GM18867 (cell line): Measurements from ENCODE around the gene PRMT9.
A peak's percentile ranks its signal among the peaks of the same experiment; 100 is the strongest.

Experiments used
- ATAC-seq: cut with Tn5 transposase; IDR thresholded peaks from one replicate; pipeline ENCODE4 v1.9.1; 2021; ENCODE audit warnings: mild to moderate bottlenecking, moderate library complexity; ENCODE audit not compliant: unreplicated experiment

PRMT9 gene

GRCh38 chr4:147625733-147626132, 58.2 kb downstream of the PRMT9 start:
- no peak for ATAC-seq

- ATAC-seq, result no peak
These were observed 63.6 kb downstream of the PRMT9 start for GRCh38 chr4:147620315-147620714.

- peak; percentile 15 for ATAC-seq
These were observed 65.9 kb downstream of the PRMT9 start for GRCh38 chr4:147617841-147618691.

- ATAC-seq, result peak; percentile 99
These were observed 66.7 kb downstream of the PRMT9 start, which contains the start of gene TMEM184C for GRCh38 chr4:147617173-147617840. TMEM184C (plus strand) TSS chr4:147617397; CDS start chr4:147617957, 560 bp downstream.

GRCh38 chr4:147616849-147617172, 67.2 kb downstream of the PRMT9 start:
- peak; percentile 18 for ATAC-seq

- ATAC-seq, result no peak
These were observed 73.3 kb downstream of the PRMT9 start for GRCh38 chr4:147610686-147611085.

GRCh38 chr4:147607471-147607870, 76.5 kb downstream of the PRMT9 start:
- ATAC-seq, result no peak

GRCh38 chr4:147605499-147605898, 78.5 kb downstream of the PRMT9 start:
- ATAC-seq, result no peak

GRCh38 chr4:147599769-147600168, 84.2 kb downstream of the PRMT9 start:
- ATAC-seq, result no peak

GRCh38 chr4:147599206-147599605, 84.8 kb downstream of the PRMT9 start:
- no peak for ATAC-seq

- ATAC-seq, result no peak
These were observed 86.4 kb downstream of the PRMT9 start for GRCh38 chr4:147597561-147597960.

- no peak for ATAC-seq
These were observed 87.0 kb downstream of the PRMT9 start for GRCh38 chr4:147596981-147597380.

GRCh38 chr4:147596377-147596776, 87.6 kb downstream of the PRMT9 start:
- no peak for ATAC-seq

GRCh38 chr4:147594578-147594977, 89.4 kb downstream of the PRMT9 start:
- ATAC-seq, result no peak

GRCh38 chr4:147594107-147594506, 89.9 kb downstream of the PRMT9 start:
- no peak for ATAC-seq

- no peak for ATAC-seq
These were observed 92.9 kb downstream of the PRMT9 start for GRCh38 chr4:147591106-147591505.

GRCh38 chr4:147590249-147590920, 93.6 kb downstream of the PRMT9 start:
- ATAC-seq, result no peak

- no peak for ATAC-seq
These were observed 94.4 kb downstream of the PRMT9 start for GRCh38 chr4:147589586-147589985.
